OCI-LY1 (cell line): ENCODE results near the gene CMC2.

Source experiments
- EZH2 ChIP-seq: fragments of 200-600 bp; sonication (generic), shearing (Covaris generic); IDR thresholded peaks from 2 replicates; pipeline ENCODE4 v1.8.0; 2017; ENCODE audit warnings: borderline replicate concordance, mixed run types, mild to moderate bottlenecking, antibody characterized with exemption, low read length, moderate library complexity, mixed read lengths
- TF ChIP-seq, protein P1 (sequence below): fragments of 200-600 bp; sonication (generic), shearing (Covaris generic); IDR thresholded peaks from 2 replicates; pipeline ENCODE4 v1.5.1; 2017; ENCODE audit warnings: mild to moderate bottlenecking, antibody characterized with exemption, low read length, moderate library complexity, mixed read lengths

GRCh38 chr16:81035398-81035974 is 28.8 kb upstream of the CMC2 start, which contains the start of gene ATMIN:
- TF ChIP-seq, protein P1, sequence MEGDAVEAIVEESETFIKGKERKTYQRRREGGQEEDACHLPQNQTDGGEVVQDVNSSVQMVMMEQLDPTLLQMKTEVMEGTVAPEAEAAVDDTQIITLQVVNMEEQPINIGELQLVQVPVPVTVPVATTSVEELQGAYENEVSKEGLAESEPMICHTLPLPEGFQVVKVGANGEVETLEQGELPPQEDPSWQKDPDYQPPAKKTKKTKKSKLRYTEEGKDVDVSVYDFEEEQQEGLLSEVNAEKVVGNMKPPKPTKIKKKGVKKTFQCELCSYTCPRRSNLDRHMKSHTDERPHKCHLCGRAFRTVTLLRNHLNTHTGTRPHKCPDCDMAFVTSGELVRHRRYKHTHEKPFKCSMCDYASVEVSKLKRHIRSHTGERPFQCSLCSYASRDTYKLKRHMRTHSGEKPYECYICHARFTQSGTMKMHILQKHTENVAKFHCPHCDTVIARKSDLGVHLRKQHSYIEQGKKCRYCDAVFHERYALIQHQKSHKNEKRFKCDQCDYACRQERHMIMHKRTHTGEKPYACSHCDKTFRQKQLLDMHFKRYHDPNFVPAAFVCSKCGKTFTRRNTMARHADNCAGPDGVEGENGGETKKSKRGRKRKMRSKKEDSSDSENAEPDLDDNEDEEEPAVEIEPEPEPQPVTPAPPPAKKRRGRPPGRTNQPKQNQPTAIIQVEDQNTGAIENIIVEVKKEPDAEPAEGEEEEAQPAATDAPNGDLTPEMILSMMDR: peak; percentile 98
- no peak for TF ChIP-seq EZH2
